Mesothelial cell of epicardium (in vitro differentiated cells): ENCODE measurements around the gene APOBEC3B. TPM values are rescaled to one million over a fixed set of nuclear protein-coding genes. Genes with fewer than 3 reads are reported as not detected.
A peak's percentile ranks its signal among the peaks of the same experiment; 100 is the strongest.
"Not testable (repeated sequence)": the region's sequence is repeated elsewhere in the genome, so short reads cannot be mapped to it uniquely, and the experiment has no call there.

Experiments used
- DNase-seq, 2 experiments: peaks; one replicate each; pipeline ENCODE4 v3.0.0; 2021; ENCODE audit warnings: low spot score in 2 of 2; ENCODE audit not compliant: unreplicated experiment in 2 of 2
- H3K27ac Mint-ChIP-seq: 2 replicates; pipeline ENCODE4 v1.8.0; 2021; ENCODE audit warnings: mixed read lengths
- H3K27me3 Mint-ChIP-seq: 2 replicates; pipeline ENCODE4 v1.8.0; 2021; ENCODE audit warnings: low read depth, mixed read lengths
- H3K36me3 Mint-ChIP-seq: 2 replicates; pipeline ENCODE4 v1.8.0; 2021; ENCODE audit warnings: mixed read lengths
- H3K4me1 Mint-ChIP-seq: 2 replicates; pipeline ENCODE4 v1.8.0; 2021; ENCODE audit warnings: mixed read lengths
- H3K4me3 Mint-ChIP-seq: 2 replicates; pipeline ENCODE4 v1.8.0; 2021; ENCODE audit warnings: mild to moderate bottlenecking, moderate library complexity, mixed read lengths
- H3K9me3 Mint-ChIP-seq: 2 replicates; pipeline ENCODE4 v1.8.0; 2021; ENCODE audit warnings: mixed read lengths
- CTCF ChIP-seq: fragments of 200-600 bp; sonication (generic); IDR thresholded peaks from one replicate; pipeline ENCODE4 v1.5.0; 2021; ENCODE audit warnings: antibody characterized with exemption; ENCODE audit not compliant: unreplicated experiment
- total RNA-seq: library from RNA; stranded (reverse); gene quantifications from 3 replicates; pipeline ENCODE4 v1.2.1, GENCODE V29; 2021

Gene APOBEC3B
- total RNA-seq, 1 donor from 2014 or later = 4.3 TPM

GRCh38 chr22:38981005-38981991, 849 bp upstream of the APOBEC3B start:
- peak overlapping the region; percentile 62 for H3K4me3 Mint-ChIP-seq
- no peaks in the 10 kb centered on the region for H3K27me3 Mint-ChIP-seq
- TF ChIP-seq CTCF = peak; percentile 54
- H3K9me3 Mint-ChIP-seq = peaks cover 5% of the 10 kb centered on the region
- H3K4me1 Mint-ChIP-seq = peaks cover 13% of the 10 kb centered on the region
- H3K27ac Mint-ChIP-seq = peak overlapping the region; percentile 94
- peaks cover 5% of the 10 kb centered on the region for H3K36me3 Mint-ChIP-seq
- DNase-seq = peak in 1 of 2 experiments; percentile 59

DNA sequence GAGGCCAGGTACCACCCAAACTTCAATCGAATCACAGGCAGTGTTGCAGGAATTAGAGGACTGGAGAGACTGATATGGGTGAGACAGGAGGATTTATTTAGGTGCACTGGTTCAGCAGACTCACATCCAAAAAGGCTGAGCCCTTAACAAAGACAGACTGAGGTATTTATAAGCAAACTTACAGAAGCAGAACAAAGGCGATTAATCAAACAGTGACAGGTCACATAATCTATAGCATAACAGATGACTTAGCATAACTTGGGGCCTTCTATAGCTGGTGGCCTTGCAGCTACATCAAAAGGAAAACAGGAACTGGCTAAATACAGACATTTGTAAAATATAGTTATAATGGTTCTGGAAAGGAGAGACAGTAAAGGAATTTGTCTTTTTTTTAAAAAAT, 2.1 kb downstream of the APOBEC3B start:
- TF ChIP-seq CTCF = no peak
- peaks cover 5% of the 10 kb centered on the region for H3K9me3 Mint-ChIP-seq
- H3K36me3 Mint-ChIP-seq = peaks cover 5% of the 10 kb centered on the region
- H3K27ac Mint-ChIP-seq = no peak overlapping the region
- no peaks in the 10 kb centered on the region for H3K27me3 Mint-ChIP-seq
- H3K4me1 Mint-ChIP-seq = peaks cover 13% of the 10 kb centered on the region
- no peak overlapping the region for H3K4me3 Mint-ChIP-seq
- DNase-seq = no peak

- H3K36me3 Mint-ChIP-seq, DNase-seq, H3K27me3 Mint-ChIP-seq, H3K9me3 Mint-ChIP-seq, H3K27ac Mint-ChIP-seq, H3K4me3 Mint-ChIP-seq: not testable (repeated sequence)
- peaks cover 13% of the 10 kb centered on the region for H3K4me1 Mint-ChIP-seq
Measured at GRCh38 chr22:38984784-38985757, 2.9 kb downstream of the APOBEC3B start.

DNA sequence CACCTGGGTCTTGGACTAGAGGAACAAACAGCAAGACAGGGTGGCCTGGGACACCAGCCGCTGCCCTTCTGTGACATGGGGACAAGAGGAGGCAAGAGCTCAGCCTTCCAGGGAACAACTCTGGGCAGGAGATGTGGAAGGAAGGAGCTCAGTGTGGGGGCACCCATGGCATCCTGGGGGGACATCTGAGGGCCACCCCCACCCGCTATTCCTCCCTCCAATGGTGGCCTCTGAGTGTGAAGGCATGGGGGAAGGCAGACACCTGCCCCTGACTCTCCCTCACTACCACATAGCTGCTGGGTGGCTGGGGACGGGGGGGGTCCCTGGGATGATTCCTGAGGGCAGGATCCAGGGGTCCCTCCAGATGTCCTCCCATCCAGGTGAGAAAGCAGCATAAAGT, 4.5 kb downstream of the APOBEC3B start:
- no peak overlapping the region for H3K4me3 Mint-ChIP-seq
- no peaks in the 10 kb centered on the region for H3K27me3 Mint-ChIP-seq
- H3K9me3 Mint-ChIP-seq = peaks cover 5% of the 10 kb centered on the region
- TF ChIP-seq CTCF = no peak
- no peak for DNase-seq
- peaks cover 8% of the 10 kb centered on the region for H3K4me1 Mint-ChIP-seq
- H3K27ac Mint-ChIP-seq = no peak overlapping the region
- H3K36me3 Mint-ChIP-seq = peaks cover 5% of the 10 kb centered on the region

- no peak for TF ChIP-seq CTCF
- no peak for DNase-seq
- Mint-ChIP-seq H3K9me3 (peaks cover 5% of the 10 kb centered on the region), H3K27ac (no peak overlapping the region), H3K4me3 (no peak overlapping the region), H3K27me3 (no peaks in the 10 kb centered on the region), H3K4me1 (peaks cover 2% of the 10 kb centered on the region), H3K36me3 (peaks cover 5% of the 10 kb centered on the region)
Measured at GRCh38 chr22:38987171-38987895, 5.2 kb downstream of the APOBEC3B start.
